GM19328 (cell line): Measurements from ENCODE around the gene GPR107.

Source experiments
- ATAC-seq: cut with Tn5 transposase; IDR thresholded peaks from one replicate; pipeline ENCODE4 v1.9.1; 2021; ENCODE audit warnings: mild to moderate bottlenecking, moderate library complexity; ENCODE audit not compliant: unreplicated experiment

Gene GPR107

DNA sequence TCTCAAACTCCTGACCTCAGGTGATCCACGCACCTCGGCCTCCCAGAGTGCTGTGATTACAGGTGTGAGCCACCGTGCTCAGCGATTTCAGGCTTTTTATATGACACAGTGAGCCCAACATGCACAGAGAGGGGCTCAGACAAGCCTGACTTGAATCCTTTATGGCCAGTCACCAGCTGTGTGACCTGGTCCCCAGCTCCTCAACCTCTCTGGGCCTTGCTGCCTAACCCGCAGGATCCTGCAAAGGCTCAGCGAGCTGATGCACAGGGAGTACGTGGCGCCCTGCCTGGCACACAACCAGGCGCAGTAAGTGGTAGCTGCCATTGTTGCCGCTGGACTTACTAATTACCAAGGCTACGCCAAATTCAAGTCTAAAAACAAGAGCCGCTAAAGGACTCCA lies 101.9 kb downstream of the GPR107 start:
- no peak for ATAC-seq

DNA sequence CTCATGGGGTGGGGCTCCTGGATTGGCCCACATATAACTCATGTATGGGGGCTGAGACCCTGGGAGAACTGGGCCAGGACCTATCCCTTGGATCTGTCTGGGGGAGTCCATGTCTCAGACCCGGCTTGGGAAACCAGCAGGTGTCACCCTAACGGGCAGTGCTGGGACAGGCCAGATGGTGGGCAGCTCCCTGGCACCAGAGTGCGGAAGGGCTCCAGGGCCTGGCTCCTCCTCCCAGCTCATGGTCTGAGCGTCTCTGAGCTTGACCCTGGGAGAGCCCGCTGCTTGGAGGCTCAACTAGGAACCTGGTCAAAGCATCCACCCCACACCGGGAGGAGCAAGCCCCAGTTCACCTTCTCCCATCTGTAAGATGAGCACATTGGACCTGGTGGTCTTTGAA lies 103.0 kb downstream of the GPR107 start:
- no peak for ATAC-seq

DNA sequence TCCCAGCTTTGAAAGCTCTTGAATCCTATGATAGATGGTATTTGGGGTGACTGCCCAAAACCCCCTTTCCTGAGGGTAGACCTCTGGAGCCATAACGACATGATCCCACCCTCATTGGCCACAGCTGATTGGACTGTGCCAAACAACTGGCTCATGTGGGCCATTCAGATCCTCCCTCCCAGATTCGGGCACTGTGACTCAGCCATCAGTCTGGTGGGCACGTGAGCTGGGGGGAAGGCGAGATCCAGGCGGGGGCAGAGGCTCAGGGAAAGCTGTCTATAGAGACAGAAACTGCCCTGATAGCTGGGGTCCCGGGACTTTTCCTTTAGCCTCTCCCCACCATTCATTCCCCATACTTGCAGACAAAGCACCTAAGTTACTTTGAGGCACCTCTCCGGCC lies 103.4 kb downstream of the GPR107 start:
- ATAC-seq, result no peak

DNA sequence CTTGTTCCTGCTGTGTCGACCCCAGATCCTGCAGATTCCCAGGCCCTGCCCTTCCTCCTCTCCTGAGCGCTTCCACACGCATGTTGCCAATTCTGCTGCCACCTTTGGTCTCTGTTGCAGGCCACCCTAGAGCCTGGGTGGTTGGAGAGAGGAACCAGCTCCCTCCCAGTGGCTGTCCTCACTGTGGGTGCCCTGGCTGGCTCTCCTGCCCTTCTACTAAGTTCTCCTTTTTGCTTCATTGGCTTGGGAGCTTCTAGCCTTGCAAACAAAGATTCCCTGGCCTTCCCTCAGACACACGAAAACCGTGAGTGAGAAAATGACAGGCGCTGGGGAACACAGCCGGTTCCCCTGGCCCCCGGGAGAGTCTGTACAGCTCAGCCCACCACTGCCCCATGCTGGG lies 104.3 kb downstream of the GPR107 start:
- ATAC-seq, result no peak

DNA sequence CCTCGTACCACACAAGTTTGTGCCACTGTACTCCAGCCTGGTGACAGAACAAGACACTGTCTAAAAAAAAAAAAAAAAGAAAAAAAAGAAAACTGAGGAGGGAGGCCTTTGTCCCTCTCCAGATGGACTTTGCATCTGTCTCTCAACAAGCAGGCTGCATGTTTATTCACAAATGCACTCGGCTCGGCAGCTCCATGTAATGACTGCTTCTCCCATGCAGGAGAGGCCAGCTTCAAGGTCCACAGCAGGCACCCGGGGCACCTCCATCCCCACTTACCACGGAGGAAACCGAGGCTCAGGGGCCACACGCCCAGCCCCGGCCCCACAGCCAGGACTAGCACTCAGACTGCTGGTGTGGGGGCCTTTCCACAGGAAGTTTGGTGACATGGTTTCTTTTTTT lies 105.4 kb downstream of the GPR107 start:
- ATAC-seq, result no peak

DNA sequence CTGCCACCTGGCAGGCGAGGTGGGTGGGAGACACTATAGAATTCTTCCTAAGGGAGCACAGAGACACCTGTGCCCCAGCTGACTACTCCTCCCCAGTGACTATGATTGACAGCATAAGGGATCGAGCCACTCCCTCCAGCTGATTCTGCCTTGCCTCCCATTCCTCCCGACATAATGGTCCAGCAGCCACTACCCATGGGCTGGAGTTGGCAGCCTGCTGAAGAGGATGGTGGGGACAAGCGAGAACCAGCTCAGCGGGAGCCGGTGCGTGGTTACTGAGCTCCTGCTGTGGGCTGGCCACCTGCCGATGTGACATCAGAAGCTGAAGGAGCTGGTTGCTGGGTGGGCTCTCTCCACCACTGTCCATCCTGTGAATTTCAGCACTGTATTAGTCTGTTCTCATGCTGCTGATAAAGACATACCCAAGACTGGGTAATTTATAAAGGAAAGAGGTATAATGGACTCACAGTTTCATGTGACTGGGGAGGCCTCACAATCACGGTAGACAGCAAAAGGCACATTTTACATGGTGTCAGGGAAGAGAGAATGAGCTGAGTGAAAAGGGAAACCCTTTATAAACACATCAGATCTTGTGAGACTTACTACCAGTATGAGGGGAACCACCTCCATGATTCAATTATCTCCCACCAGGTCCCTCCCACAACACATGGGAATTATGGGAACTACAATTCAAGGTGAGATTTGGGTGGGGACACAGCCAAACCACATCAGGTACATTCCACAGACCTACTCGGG lies 106.4 kb downstream of the GPR107 start:
- no peak for ATAC-seq

DNA sequence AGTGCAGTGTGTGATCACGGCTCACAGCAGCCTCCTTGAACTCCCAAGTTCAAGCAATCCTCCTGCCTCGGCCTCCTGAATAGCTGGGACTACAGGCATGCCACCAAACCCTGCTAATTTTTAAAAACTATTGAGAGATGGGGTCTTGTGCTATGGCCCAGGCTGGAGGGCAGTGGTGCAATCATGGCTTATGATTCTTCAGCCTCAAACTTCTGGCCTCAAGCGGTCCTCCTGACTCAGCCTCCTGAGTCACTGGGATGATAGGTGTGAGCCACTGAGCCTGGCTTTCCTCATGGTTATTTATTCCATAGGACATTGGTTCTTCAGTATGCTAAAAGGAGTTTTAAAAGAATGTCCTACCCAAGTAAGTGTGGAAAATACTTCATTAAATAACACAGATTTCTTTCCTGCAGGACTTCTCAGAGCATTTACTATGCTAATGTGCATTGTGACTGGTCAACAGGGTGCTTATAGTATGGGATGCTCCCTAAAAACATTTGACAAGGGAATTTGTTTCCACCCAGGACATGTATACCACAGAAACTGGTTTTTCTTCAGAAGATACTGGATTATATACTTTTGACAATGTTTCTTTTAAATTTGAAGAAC lies 107.3 kb downstream of the GPR107 start:
- ATAC-seq, result no peak

DNA sequence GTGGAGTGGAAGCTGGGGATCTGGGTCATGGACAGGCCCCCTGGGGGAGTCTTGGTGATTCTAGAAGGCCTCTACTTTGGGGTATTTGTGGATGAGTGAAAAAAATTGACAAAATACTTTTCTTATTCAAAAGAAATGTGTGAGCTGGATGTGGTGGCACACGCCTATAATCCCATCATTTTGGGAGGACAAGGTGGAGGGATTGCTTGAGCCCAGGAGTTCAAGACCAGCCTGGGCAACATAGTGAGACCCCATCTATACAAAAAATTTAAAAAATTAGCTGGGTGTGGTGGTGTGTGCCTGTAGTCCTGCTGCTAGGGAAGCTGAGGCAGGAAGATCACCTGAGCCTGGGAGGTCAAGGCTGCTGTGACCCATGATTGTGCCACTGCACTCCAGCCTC lies 111.9 kb downstream of the GPR107 start:
- no peak for ATAC-seq

DNA sequence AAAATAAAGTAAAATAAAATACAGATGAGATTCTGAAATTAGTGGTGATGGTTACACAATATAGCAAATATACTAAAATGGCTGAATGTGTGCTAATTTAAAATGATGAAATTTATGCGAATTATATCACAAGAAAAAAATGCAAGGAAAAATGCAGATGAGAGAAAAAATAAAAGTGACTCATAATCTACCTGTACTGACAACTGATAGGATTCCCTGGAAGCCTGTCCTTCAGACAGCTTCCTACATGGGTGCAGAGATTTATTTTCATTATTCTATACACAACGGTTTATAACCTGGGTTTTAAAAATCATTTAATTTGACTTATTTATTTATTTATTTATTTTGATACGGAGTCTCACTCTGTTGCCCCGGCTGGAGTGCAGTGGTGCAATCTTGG lies 112.7 kb downstream of the GPR107 start:
- ATAC-seq, result no peak

DNA sequence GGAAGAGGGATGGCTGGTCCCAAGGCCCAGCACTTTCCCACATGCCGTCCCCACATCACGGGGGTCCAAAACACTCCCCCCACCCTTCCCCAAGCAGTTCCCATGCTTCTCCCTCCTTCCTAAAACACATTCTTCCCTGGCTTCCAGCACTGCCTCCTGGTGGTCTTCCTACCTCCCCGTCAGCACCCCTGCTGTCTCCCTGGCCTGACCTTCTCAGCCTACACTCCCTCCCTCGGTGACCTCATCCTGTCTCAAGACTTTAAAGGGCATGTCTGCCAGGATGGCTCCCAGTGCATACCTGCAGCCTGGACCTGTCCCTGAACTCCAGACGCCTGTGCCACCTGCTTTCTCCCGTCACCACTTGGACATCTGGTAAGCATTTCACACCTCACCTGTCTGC lies 114.2 kb downstream of the GPR107 start:
- ATAC-seq, result no peak

DNA sequence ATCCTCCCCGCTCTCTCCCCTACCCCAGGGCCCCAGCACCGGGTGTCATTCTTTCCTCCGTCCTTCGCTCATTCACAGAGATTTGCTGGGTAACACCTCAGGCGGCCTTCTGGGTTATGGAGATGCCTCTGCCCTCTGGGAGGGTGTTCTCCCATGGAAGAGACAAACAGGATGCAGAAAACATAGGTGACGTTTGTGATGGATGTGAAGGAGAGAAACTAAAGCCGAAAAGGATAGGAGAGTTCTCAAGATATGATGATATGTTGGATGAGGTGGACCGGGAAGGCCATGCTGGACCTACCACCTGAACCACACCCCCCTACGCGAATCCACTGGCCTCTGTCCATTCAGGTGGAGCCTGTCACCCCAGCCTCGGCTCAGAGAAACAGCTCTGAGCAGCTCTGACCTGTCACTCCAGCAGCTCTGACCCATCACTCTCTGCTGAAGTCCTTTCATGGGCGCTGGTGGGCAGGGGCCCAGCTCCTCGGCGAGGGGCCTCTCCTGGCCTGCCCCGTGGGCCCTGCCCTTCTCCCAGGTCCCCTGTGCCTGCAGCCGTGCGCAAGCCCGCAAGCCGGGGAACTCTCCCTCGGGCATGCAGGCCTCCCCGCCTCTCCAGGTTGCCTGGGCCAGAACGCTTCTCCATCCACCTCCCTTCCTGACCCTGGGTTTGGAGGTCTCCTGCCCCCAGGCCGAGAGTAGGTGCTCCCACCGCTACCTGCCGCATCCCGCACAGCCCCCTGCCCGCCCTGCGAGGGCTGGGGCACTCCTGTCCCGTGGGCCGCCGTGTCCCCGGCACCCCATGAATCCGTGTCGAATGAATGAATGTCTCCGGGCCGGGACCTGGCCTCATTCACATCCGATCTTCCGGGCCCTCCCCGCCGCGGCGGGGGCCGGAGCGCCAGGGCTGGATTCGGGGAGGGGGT lies 117.8 kb downstream of the GPR107 start:
- no peak for ATAC-seq

DNA sequence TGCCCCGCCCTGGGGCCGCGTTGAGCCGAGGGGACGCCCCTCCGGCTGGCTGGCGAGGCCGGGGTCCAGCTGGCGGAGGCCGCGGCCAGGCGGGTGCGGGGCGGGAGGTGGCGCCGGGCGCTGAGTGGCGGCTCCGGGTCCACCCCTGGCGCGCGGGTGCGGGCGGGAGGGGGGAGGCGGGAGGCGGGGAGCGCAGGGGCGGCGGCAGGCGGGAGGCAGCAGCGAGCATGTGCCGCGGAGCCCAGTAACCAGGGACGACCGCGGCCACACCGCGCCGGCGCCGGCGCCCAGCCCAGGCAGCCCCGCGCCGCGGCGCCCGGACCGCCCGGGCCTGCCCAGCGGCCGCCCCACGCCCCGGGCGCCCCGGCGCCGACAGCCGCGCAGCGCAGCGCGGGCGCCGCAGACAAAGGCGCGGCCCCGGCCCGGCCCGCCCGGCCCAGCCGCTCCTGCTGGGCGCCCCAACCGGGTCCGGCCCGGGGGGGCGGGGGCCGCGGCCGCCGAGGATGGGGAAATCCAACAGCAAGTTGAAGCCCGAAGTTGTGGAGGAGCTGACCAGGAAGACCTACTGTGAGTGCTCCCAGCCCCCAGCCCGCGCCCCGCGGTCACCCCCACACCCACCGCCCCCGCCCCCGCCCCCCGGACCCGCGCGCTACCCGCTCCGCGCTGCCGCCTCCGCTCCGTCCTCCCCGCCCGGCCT lies 118.6 kb downstream of the GPR107 start, which contains the start of gene NCS1:
Gene NCS1, plus strand, starts transcription at position 244 of the 697 bp plus-strand sequence. Its CDS starts 260 bp downstream, at position 504.
- ATAC-seq, result no peak

DNA sequence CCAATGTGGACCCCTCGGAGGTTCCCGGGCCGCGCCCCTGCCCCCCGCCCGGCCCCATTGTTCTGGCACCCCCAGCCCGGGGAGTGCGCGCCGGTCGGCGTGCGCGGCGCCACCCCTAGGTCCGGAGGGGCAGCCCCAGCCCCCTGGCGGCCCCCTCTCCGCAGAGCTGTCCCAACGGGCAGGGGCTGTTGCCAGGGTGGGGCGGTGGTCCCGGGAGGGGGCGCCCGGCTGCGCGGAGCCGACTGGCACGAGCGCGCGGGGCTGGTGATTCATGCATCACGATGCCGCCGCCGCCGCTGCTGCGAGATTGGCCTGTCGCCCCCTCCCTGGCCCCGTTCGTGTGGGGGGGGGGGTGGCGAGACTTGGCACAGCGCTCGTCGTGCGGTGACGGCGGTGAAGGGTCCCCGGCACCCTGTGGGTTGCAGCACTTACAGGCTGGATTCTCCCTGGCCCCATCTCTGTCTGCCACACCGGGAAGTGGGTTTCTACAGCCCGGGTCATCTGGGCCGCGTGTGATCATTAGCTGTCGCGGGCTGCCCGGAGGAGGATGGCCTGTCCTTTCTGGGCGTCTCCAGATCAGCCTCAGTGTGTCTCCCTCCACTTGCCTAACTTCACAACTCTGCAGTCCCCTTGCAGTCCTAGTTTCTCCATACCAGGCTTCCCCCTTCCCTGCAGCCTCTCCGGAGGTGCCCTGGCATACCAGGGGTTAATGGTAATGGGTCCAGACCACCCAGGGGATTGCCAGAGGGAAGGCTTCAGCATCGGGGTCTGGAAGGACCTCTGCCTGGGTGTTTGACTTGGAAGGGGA lies 119.4 kb downstream of the GPR107 start:
- no peak for ATAC-seq

DNA sequence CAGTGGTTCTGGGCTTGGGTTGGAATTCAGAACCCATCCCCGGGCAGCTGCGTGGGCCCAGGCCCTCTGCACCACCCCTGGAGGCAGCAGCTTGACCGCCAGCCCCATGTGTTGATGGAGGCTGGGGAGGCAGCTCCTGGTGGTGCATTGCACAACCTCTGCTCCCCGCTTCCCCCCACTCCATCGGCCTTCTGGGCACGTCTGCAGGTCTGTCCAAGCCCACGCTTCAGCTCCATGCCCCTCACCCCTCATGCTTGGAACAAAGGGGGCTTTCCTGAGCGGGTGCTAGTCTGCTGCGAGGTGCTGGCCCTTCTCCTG lies 119.9 kb downstream of the GPR107 start:
- ATAC-seq, result no peak

DNA sequence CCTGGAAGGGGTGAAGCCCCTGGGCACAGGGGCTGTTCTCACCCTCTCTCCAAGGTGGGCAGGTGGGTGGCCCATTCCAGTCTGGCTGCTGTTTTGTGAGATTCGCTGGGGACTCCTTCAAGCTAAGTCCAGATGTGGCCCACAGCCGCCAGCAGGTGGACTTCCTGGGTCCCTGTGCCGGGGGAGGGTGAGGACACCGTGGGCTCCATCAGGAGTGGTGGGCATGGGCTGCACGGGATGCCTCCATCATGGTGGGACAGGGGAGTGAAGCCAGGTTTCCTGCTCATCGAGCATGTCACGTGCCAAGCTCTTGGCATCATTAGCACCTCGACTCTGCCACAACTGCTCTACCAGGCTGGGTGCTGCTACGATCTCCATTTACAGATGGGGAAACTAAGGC lies 120.3 kb downstream of the GPR107 start:
- ATAC-seq, result no peak

DNA sequence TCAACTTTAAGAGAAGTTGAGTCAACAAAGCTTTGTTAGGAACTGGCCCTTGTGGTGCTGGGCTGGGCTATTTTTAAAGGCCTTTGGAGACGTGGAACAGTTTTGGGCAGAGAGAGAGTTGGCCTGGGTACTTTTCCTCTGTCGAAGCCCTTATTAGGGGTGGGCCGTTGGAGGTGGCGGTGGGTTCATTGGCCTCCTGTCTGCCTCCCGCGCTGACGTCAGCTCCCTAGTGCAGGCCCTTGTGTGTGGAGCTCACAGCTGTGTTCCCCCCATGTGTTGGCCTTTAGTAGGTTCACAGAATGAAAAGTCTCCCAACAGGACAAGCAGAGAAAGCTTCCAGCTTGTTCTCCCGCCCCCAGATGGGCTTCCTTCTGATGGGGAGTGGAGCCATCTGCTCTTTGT lies 121.2 kb downstream of the GPR107 start:
- no peak for ATAC-seq

DNA sequence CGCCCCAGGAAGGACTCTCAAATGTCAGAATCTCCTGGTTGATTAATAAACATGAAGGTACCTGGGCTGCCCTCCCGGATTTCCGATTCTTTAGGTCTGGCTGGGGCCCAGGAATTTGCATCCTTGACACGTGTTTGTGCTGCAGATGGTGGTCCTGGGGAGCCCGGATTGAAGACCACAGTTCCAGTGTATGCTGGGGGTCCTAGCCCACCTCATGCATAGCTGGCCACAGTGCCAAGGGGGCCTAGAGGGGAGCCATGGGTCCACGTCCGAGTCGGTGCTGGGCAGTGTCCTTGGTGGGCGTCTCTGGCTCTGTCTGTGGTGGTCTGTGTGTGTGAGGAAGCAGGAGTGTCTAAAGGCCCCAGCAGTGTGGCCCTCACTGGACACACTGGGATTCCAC lies 121.6 kb downstream of the GPR107 start:
- ATAC-seq, result no peak

DNA sequence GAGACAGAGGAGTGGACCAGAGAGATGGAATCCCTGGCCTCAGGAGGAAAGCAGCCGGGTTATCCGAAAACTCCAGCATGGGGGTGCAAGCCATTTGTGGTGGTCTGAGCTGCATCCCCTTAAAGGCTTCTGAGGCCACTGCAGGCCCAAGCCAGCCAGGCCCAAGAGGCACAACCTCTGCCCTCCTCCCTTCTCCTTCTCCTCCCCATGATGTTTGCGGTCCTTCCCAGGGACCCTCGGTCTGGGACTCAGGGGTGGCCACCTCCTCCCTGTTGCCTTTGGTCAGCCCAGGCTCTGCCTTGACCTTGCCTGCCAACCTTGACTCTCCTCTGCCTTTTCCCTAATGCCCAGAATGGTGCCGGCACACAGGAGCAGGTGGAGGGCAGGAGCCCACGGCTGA lies 123.1 kb downstream of the GPR107 start:
- no peak for ATAC-seq

DNA sequence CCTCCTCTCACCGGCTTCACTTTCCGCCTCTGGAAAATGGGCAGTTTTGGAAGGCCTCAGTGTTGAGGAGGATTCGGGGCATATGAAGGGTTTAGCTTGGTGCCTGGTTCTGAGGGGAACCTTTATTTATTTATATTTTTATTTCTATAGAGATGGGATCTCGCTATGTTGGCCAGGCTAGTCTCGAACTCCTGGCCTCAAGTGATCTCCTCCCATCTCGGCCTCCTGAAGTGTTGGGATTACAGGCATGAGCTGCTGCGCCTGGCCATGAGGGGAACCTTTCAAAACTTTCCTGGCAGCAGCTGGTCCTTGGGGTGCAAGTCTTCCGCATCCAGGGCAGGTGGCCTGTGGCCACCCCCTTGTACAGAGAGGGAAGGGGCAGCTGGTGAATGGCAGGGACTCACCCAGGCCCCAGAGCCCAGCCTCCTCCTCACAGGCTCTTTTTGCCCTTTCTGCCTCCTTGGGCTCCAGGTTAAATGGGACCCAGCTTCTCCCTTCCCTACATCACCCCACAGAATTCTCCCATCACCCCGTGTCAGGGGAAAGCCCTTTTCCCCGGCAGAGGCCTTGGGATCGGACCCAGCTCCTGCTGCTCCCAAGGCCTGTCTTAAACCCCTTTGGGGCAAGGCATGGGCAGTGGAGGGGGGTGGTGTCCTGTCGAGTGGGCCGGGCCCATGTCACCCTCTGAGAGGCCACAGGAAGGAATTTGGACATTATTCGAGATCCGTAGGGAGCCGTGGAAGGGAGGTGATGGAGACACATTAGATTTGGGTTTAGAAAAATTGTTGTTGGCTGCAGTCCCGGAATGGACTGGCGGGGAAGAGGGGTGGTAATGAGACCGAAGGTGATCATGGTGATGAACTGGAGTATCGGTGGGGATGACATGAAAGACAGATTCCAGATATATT lies 124.4 kb downstream of the GPR107 start:
- no peak for ATAC-seq
